GM21737 (cell line): Measurements from ENCODE around the gene OR5L2.
"Not testable (repeated sequence)": the region's sequence is repeated elsewhere in the genome, so short reads cannot be mapped to it uniquely, and the experiment has no call there.

Experiments used
- ATAC-seq: cut with Tn5 transposase; IDR thresholded peaks from one replicate; pipeline ENCODE4 v1.9.1; 2021; ENCODE audit warnings: mild to moderate bottlenecking, moderate library complexity; ENCODE audit not compliant: unreplicated experiment

OR5L2 gene

DNA sequence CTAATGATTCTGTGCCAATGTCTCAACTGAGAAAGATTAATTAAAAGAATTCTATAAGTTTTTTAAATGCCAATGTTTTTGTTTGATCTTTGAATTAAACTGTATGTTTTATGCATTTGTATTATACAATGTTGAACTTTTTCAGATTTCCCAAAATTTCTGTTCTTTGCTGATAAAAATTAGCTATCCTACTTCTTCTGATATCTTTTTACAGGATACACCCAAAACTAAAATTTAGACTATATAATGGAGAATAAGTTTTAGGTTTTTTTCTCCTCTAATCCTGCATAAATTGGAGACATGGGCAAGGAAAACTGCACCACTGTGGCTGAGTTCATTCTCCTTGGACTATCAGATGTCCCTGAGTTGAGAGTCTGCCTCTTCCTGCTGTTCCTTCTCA lies at the start of gene OR5L2:
TSS of gene OR5L2 (plus strand) at position 301 of the 400 bp plus-strand sequence. CDS start at position 301, 0 bp downstream.
- no peak for ATAC-seq

DNA sequence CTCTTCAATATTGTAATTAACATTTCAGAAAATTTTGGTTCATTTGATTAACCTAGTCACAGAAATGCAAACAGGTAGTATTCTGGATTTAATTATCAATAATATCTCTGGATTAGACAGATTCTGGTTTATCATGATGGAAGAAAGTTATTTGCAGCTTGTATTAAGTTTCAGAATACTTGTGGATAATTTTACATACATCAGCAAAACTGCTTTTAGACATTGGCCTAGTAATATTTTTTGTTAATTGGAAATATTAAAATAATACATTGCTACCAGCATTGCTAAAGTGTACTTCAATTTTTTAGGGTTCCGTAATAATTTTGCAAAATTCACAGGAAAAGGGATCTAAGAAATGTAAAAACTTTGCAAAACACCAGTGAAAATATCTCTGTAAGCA lies 35.4 kb upstream of the OR5L2 start:
- no peak for ATAC-seq

DNA sequence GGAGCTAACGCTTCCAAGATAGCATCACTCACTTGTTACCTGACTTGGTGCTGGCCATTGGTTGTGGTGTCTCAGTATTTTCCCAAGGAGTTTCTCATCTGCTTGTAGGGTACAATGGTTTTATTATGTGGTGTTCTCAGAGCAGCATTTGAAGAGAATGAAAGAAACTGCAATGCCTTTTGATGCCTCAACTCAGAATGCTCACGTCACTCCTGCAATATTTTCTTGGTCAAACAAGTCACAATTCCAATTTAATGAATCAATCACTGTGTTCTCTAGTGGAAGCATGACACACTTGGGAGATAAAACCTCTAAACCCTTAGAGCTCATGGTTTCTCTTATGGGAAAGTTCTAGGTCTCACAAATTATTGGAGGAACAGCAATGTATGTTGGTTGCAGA lies 33.7 kb upstream of the OR5L2 start:
- ATAC-seq: no peak

DNA sequence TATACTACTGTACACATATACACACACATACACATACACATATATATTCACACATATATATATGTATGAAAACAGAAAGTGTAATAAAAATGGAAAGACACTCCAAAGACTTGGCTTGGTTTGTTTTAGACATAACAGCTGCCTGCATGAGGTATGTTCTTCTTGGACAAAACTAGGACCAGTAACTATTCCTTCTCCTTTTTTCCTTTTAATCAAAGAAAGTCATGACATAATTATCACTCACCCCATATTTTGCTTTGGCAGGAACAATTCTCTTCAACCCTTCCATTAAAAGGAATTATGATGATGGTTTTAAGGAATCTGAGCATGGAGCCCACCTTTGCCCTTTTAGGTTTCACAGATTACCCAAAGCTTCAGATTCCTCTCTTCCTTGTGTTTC lies 31.8 kb upstream of the OR5L2 start, which contains the start of gene OR5D14:
TSS of gene OR5D14 (plus strand) at position 301 of the 400 bp plus-strand sequence. CDS start at position 301, 0 bp downstream.
- ATAC-seq: no peak

DNA sequence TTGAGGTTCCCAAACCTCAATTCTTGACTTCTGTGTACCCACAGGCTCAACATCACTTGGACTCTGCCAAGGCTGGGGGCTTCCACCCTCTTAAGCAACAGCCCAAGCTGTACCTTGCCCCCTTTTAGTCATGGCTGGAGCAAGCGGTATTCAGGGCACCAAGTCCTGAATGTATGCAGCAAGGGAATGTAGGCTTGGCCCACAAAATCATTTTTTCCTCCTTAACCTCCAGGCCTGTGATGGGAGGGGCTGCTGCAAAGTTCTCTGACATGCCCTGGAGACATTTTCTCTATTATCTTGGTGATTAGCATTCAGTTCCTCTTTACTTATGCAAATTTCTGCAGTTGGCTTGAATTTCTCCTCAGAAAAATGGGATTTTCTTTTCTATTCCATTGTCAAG lies 20.8 kb upstream of the OR5L2 start:
- ATAC-seq: no peak

DNA sequence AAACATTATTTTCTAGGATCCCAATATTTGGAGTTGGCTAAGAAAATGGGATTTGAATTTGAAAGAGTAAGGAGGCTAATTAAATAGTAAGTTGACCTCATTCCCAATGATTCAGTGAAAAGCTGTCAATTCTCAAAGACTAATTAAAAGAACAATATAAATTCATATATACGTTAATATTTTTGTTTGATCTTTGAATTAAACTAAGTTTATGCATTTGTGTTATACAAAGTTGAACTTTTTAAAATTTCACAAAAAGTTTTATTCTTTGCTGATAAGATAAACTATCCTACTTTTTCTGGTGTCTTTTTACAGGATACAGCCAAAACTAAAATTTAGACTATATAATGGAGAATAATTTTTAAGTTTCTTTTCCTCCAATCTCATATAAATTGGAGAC lies 16.0 kb upstream of the OR5L2 start, which contains the start of gene OR5L1:
TSS of gene OR5L1 (plus strand) at position 301 of the 400 bp plus-strand sequence. CDS start 100 bp downstream, outside the sequence.
- ATAC-seq: no peak

DNA sequence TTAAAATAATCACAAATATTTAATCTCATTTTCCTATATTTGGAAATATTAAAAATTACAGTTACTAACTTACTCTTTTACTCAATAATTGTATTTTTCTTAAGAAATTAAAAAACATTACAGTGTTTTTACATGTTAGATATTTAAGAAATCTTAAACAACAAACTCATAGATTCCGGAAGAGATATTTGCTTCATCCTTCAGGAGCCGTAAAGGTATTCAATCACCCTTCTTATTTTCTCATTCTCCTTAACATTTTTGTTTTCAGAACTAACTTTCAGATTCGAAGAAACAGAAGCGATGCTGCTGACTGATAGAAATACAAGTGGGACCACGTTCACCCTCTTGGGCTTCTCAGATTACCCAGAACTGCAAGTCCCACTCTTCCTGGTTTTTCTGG lies 7.7 kb upstream of the OR5L2 start, which contains the start of gene OR5D18:
TSS of gene OR5D18 (plus strand) at position 301 of the 400 bp plus-strand sequence. CDS start at position 301, 0 bp downstream.
- ATAC-seq: no peak

DNA sequence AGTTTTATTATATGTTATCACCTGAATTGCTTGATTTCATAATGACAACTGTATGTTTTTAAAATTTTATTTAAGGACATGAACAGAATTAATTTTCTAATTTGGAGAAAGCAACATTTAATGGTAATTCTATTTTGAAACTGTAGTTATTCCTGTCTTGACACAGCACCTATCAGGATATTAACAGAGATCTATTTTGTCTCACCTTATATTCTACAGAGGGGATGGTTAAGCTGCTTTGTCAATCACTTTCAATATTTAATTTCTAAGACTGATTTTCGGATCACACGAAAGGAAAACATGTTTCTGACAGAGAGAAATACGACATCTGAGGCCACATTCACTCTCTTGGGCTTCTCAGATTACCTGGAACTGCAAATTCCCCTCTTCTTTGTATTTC lies 11.4 kb downstream of the OR5L2 start, which contains the start of gene OR5D16:
TSS of gene OR5D16 (plus strand) at position 301 of the 400 bp plus-strand sequence. CDS start at position 301, 0 bp downstream.
- no peak for ATAC-seq

DNA sequence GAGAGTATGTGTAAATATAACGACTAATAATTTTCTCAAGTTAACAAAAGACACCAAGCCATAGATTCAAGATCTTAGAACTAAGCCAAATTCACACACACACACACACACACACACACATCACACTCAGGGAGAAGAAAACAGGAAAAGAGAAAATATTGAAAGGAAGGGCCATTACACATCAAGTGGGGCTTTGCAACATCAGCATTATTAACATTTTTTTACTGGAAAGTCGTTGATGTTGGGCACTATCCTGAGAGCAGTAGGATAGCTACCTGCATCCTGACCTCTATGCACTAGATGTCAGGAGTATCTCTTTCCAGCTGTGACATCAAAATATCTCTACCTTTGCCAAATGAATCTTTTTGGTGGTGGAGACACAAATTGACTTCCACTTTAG lies 20.4 kb downstream of the OR5L2 start:
- ATAC-seq: no peak

DNA sequence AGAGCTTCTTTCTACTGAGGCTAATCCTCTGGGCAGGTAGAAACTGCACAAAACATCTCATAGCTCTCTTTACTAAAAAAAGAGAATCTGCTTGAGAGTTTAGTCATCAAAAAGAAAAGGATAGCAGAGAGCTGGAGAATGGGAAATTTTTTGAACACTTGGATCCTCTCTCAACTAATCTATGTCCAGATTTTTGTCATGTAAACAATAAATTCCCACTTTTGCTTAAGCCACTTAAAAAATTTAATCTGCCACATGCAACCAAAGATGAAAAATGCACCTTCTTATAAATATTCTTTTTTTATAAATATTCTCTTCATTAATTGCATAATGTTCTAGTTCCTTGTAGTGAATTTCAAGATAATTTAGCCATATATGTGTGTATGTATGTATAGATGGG lies 22.0 kb downstream of the OR5L2 start:
- no peak for ATAC-seq

DNA sequence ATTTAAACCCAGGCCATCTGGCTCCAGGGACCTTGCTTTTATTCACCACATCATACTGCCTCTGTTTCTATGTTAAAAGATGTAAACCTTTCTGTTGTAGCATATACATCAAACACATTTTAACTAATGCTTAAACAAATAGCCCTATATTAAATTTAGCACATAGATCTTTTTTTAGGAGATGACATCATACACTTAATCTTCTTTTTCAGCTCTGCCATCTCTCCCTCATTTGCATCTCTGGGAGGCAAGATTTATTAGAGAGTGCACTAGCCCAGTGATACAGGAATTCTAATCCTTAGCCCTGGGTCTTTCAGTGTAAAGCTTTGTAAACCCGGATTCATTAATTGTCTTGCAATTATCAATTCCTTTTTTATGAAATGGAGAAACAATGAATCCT lies 25.1 kb downstream of the OR5L2 start:
- no peak for ATAC-seq

DNA sequence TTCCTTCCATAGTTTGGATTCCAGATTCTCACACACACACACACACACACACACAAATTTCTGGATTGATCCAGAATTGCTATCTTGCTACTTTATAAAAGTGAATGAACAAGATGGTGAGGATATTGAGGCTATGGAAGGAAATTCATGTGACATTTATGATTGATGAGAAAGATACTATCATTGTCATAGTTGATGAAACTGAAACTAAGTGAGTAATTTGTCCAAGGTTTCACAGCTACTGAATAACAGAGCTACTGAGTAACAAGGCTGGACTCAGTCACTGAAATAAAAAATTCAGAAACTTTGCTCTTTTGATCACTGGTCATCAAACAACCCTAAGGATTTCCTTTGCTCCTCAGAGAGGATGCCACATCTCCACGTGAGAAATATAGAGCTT lies 27.7 kb downstream of the OR5L2 start:
- no peak for ATAC-seq

DNA sequence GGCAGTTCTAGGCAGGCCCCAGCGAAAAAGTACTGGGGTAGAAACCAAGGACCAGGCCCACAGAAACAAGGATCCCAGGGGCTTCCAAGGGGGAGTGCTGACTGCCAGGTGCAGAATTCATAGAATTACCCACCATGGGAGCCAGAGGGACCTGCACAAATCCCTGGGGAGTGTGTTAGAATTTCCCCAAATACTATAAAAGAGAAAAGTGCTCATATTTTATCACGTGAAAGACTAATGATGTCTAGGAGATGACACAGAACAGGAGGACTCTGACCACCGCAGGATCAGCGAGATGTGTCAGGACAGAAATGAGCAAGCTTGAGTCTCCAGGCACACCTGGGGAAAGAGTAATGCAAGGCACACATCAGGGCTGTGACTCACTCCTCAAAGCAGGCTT lies 40.3 kb downstream of the OR5L2 start:
- not testable (repeated sequence) for ATAC-seq

DNA sequence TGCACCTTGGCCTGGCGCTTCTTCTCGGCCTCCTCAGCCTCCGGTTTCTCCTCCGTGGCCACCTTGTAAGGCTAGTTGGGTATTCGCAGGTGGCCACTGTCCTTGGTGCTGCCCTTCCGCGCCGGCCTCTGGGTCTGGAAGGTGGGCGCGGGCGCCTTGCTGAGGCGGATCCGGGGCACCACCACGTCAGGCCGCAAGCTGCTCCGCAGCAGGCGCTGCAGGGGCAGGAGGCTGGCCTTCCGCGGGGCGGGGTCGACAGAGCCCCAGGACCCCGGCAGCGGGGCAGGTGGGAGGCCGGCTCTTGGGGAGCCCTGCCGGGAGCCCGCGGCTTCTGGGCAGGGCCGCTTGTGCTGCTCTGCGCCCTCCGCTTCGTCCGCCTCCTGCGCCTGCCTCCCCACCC lies 45.7 kb downstream of the OR5L2 start:
- ATAC-seq: not testable (repeated sequence)

DNA sequence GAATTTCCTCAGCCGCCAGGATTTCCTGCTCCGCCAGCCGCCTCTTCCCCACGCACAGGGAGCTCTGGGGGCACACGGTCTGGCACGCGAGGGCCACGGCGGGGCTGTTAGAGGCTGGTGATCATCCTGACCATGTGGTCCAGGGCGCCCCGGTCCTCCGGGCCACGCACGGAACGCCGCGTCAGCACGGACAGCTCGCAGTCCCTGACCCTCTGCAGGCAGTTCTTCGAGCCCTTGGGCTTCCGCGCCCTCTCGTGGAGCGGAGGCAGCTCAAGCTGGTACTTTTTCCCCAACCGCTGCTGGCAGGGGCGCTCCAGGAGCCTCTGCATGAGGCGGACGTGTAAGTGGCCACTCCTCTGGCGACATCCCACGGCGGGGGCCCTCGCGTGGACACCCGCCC lies 46.1 kb downstream of the OR5L2 start:
- ATAC-seq: not testable (repeated sequence)
